ENCODE measurements around the gene S100A7A. TPM values are rescaled to one million over a fixed set of nuclear protein-coding genes. Genes with fewer than 3 reads are reported as not detected.
"Not testable (repeated sequence)": the region's sequence is repeated elsewhere in the genome, so short reads cannot be mapped to it uniquely, and the experiment has no call there.

S100A7A gene
- total RNA-seq, 2 experiments from 2014 or later, result not detected

DNA sequence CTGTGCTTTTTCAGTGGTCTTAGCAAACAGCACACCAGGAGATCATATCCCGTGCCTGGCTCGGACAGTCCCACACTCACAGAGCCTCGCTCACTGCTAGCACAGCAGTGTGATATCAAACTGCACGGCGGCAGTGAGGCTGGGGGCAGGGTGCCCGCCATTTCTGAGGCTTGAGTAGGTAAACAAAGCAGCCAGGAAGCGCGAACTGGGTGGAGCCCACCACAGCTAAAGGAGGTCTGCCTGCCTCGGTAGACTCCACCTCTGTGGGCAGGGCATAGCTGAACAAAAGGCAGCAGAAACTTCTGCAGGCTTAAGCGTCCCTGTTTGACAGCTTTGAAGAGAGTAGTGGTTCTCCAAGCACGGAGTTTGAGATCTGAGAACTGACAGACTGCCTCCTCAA, 9.0 kb upstream of the S100A7A start:
- H3K36me3 Mint-ChIP-seq (ENCODE audit: low read depth); H3K4me3 ChIP-seq (ENCODE audit: low read length); H3K27ac ChIP-seq (ENCODE audit: low read depth in 1 of 2, low read length in 2 of 2); H3K9me3 Mint-ChIP-seq; H3K4me3 Mint-ChIP-seq; H3K4me1 ChIP-seq (ENCODE audit: insufficient read depth, low read length); H3K9me3 ChIP-seq (ENCODE audit: control insufficient read depth in 1 of 2, insufficient read depth in 1 of 2, low read length in 2 of 2); POLR2A ChIA-PET; H3K4me1 Mint-ChIP-seq (ENCODE audit: low read depth); ATAC-seq (ENCODE audit: poor library complexity); CTCF ChIA-PET; H3K36me3 ChIP-seq (ENCODE audit: insufficient read depth, low read length); intact Hi-C loops (cut with DNase I, micrococcal nuclease); H3K27ac Mint-ChIP-seq: not testable (repeated sequence)
- H3K27me3 Mint-ChIP-seq, result peaks cover 33% of the 10 kb centered on the region
- peaks cover 0 to 11% of the 10 kb centered on the region in 2 experiments for H3K27me3 ChIP-seq (ENCODE audit: control insufficient read depth in 1 of 2, insufficient read depth in 2 of 2, low read length in 2 of 2)
- peak in 3 of 14 experiments; percentile 8 to 37 (median 17) for DNase-seq

DNA sequence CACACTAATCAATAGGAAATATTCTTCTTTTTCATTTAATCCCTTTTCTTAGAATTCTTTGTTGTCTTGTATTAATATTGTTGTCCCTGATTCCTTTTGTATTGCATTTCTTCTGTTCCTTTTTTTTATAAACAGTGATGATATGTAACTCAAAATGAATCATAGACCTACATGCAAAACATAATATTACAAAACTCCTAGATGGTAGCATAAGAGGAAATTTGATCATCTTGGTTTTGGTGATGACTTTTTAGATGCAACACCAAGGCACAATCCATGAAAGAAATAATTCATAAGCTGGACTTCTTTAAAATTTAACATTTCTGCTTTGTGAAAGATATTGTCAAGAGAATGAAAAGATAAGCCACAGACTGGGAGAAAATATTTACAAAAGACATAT, 2.4 kb upstream of the S100A7A start:
- H3K4me1 ChIP-seq (ENCODE audit: insufficient read depth, low read length); H3K36me3 Mint-ChIP-seq (ENCODE audit: low read depth); H3K4me1 Mint-ChIP-seq (ENCODE audit: low read depth); H3K9me3 ChIP-seq (ENCODE audit: control insufficient read depth in 1 of 2, insufficient read depth in 1 of 2, low read length in 2 of 2); H3K27ac ChIP-seq (ENCODE audit: low read depth in 1 of 2, low read length in 2 of 2); H3K4me3 Mint-ChIP-seq; H3K27me3 ChIP-seq (ENCODE audit: control insufficient read depth in 1 of 2, insufficient read depth in 2 of 2, low read length in 2 of 2); H3K4me3 ChIP-seq (ENCODE audit: low read length); H3K36me3 ChIP-seq (ENCODE audit: insufficient read depth, low read length); CTCF ChIA-PET; H3K9me3 Mint-ChIP-seq; POLR2A ChIA-PET; intact Hi-C loops (cut with DNase I, micrococcal nuclease); H3K27ac Mint-ChIP-seq; ATAC-seq (ENCODE audit: poor library complexity); DNase-seq: not testable (repeated sequence)
- peaks cover 49% of the 10 kb centered on the region for H3K27me3 Mint-ChIP-seq

DNA sequence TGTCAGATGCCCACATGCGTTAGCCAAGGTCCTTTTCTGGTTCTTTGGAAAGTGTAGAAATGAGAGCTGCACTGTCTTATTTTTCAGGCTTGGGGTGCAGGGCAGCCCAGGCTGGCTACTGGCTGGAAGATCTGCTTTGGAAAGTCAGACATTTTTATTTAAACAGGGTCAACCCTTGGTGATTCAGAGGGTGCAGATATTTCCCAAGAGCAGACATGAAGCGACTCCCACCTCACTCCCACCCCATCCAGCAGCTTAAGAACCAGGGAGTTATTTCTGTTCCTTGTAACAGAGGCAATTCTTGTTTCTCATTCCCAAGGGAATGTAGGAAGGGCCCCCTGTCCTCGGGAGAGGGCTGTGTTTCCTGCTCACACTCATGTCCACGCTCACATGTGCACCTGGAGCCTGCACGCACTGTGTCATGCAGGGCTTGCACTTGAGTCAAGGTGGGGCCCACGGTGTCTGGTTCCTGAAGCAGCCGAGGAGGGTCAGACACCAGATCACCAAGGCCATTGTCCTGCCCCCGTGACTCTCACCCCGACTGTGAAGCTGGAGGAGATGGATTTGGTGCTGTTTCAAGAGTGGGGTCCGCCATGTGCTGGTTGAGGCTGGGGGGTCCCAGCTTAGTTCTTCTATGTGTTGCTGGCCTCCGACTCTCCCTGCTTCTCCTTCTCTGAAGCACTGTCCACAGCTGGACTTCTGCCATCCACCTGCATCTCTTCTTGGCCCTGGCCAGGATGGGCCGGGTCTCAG, 992 bp downstream of the S100A7A start:
- CTCF ChIA-PET, result no interaction called here
- Histone ChIP-seq H3K9me3 (ENCODE audit: control insufficient read depth in 1 of 2, insufficient read depth in 1 of 2, low read length in 2 of 2) (no peaks in the 10 kb centered on the region), H3K4me1 (ENCODE audit: insufficient read depth, low read length) (no peaks in the 10 kb centered on the region), H3K27me3 (ENCODE audit: control insufficient read depth in 1 of 2, insufficient read depth in 2 of 2, low read length in 2 of 2) (no peaks in the 10 kb centered on the region), H3K4me3 (ENCODE audit: low read length) (no peak overlapping the region), H3K27ac (ENCODE audit: low read depth in 1 of 2, low read length in 2 of 2) (no peak overlapping the region), H3K36me3 (ENCODE audit: insufficient read depth, low read length) (no peaks in the 10 kb centered on the region)
- ATAC-seq (ENCODE audit: poor library complexity) (no peak), DNase-seq (no peak)
- Mint-ChIP-seq H3K4me1 (ENCODE audit: low read depth) (no peaks in the 10 kb centered on the region), H3K27me3 (peaks cover 51% of the 10 kb centered on the region), H3K4me3 (no peak overlapping the region), H3K9me3 (peaks cover 4% of the 10 kb centered on the region), H3K36me3 (ENCODE audit: low read depth) (no peaks in the 10 kb centered on the region), H3K27ac (no peak overlapping the region)
- TF ChIP-seq, protein P1, sequence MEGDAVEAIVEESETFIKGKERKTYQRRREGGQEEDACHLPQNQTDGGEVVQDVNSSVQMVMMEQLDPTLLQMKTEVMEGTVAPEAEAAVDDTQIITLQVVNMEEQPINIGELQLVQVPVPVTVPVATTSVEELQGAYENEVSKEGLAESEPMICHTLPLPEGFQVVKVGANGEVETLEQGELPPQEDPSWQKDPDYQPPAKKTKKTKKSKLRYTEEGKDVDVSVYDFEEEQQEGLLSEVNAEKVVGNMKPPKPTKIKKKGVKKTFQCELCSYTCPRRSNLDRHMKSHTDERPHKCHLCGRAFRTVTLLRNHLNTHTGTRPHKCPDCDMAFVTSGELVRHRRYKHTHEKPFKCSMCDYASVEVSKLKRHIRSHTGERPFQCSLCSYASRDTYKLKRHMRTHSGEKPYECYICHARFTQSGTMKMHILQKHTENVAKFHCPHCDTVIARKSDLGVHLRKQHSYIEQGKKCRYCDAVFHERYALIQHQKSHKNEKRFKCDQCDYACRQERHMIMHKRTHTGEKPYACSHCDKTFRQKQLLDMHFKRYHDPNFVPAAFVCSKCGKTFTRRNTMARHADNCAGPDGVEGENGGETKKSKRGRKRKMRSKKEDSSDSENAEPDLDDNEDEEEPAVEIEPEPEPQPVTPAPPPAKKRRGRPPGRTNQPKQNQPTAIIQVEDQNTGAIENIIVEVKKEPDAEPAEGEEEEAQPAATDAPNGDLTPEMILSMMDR (IDR thresholded peaks at IDR 0.05), result no peak
- intact Hi-C loops (cut with DNase I, micrococcal nuclease), result no loop called here
- POLR2A ChIA-PET, result interaction anchor here (0.7 kb wide), 1 partner anchor 1385 kb away, joined by 3 read pairs; no protein-coding TSS in a partner anchor

DNA sequence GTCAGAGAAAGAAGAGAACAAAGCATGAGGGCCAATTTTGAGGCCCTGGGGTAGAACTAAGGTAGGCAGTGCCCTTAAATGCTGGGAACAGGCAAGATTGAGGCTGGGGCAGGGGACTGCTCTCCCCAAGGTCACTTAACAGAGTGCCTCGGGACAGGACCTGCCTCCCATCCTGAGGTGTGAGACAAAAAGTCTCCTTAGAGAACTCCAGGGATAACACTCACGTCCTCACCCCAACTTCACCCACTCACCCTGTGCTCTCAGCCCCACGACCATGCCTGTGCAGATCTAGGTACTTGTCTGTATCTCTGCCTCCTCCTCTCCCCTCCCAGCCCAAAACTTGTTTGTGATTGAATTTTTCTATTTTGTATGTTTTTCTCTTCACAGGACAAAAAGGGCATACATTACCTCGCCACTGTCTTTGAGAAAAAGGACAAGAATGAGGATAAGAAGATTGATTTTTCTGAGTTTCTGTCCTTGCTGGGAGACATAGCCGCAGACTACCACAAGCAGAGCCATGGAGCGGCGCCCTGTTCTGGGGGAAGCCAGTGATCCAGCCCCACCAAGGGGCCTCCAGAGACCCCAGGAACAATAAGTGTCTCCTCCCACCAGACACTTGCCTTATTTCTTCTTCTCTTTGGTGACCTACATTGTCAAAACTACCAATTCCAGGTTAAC, 2.6 kb downstream of the S100A7A start:
- H3K27ac Mint-ChIP-seq; H3K27me3 ChIP-seq (ENCODE audit: control insufficient read depth in 1 of 2, insufficient read depth in 2 of 2, low read length in 2 of 2); DNase-seq; H3K36me3 Mint-ChIP-seq (ENCODE audit: low read depth); H3K9me3 Mint-ChIP-seq; intact Hi-C loops (cut with DNase I, micrococcal nuclease); H3K4me3 Mint-ChIP-seq; H3K4me1 Mint-ChIP-seq (ENCODE audit: low read depth); POLR2A ChIA-PET; ATAC-seq (ENCODE audit: poor library complexity); H3K9me3 ChIP-seq (ENCODE audit: control insufficient read depth in 1 of 2, insufficient read depth in 1 of 2, low read length in 2 of 2); H3K4me3 ChIP-seq (ENCODE audit: low read length); H3K4me1 ChIP-seq (ENCODE audit: insufficient read depth, low read length); H3K27ac ChIP-seq (ENCODE audit: low read depth in 1 of 2, low read length in 2 of 2); H3K36me3 ChIP-seq (ENCODE audit: insufficient read depth, low read length); CTCF ChIA-PET: not testable (repeated sequence)
- peaks cover 63% of the 10 kb centered on the region for H3K27me3 Mint-ChIP-seq

DNA sequence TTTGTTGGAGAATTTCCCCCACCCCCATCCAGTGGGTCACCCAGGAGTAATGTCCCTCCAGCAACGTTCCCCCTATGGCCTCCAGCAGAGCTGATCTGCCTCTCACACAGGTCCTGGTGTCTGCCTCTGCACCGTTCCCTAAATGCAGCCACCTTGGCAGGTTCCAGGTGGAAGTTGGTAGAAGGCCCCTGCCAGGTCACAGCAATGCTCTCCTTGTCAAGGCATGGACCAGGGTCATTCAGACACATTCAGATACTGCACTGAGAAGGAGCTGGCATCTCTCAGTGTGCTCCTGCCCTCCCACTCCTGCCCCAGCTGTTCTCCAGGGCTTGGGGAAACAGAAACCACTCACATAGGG, 3.1 kb downstream of the S100A7A start:
- H3K27me3 ChIP-seq (ENCODE audit: control insufficient read depth in 1 of 2, insufficient read depth in 2 of 2, low read length in 2 of 2); DNase-seq; POLR2A ChIA-PET; ATAC-seq (ENCODE audit: poor library complexity); H3K9me3 Mint-ChIP-seq; H3K27ac Mint-ChIP-seq; H3K36me3 ChIP-seq (ENCODE audit: insufficient read depth, low read length); CTCF ChIA-PET; H3K4me1 Mint-ChIP-seq (ENCODE audit: low read depth); H3K4me1 ChIP-seq (ENCODE audit: insufficient read depth, low read length); H3K9me3 ChIP-seq (ENCODE audit: control insufficient read depth in 1 of 2, insufficient read depth in 1 of 2, low read length in 2 of 2); intact Hi-C loops (cut with DNase I, micrococcal nuclease); H3K4me3 ChIP-seq (ENCODE audit: low read length); H3K27ac ChIP-seq (ENCODE audit: low read depth in 1 of 2, low read length in 2 of 2); H3K4me3 Mint-ChIP-seq; H3K36me3 Mint-ChIP-seq (ENCODE audit: low read depth): not testable (repeated sequence)
- peaks cover 68% of the 10 kb centered on the region for H3K27me3 Mint-ChIP-seq

All from CD4-positive, alpha-beta T cell (primary cell).